Measurements from ENCODE around the gene AKR7A3. TPM values are rescaled to one million over a fixed set of nuclear protein-coding genes. Genes with fewer than 3 reads are reported as not detected.
"Not testable (repeated sequence)": the region's sequence is repeated elsewhere in the genome, so short reads cannot be mapped to it uniquely, and the experiment has no call there.

Gene AKR7A3
- total and polyA plus RNA-seq, 3 donors from 2014 or later = 2.3 to 6.5 (median 6.2) TPM

DNA sequence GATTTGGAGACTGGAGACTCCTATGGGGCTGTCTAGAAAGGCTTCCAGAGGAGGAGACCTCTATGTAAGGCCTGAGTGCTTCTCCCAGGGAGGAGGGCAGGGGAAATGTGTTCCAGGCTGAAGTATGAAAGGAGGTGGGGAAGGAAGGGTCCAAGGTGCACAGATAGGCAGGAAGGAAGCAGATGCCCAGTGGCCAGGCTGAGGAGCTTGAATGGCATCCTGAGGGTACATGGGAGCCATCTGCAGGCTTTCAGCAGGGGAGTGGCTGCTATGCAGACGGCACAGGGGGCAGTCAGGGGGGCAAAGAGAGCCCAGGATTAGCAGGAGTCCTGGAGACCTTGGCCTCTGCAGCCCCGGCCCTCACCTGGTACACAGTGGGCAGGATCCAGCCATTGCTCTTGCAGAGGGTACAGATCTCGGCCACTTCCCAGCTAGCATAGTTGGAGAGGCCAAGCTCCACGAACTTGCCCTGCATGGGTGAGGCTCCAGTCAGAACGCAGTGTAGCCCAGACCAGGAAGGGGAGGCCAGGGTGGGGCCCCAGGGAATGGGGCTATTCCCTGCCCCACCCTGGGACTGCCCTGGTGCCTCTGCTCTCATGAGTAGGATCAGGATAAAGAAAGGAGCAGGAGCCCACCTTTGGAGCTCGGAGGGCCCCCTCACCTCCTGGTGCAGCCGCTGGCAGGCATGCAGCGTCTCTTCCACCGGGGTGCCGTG, 19.4 kb upstream of the AKR7A3 start:
- Histone ChIP-seq H3K27ac (no peak overlapping the region), H3K9me3 (no peaks in the 10 kb centered on the region), H3K36me3 (ENCODE audit: low read depth, missing control alignments) (no peaks in the 10 kb centered on the region), H3K4me3 (no peak overlapping the region), H3K4me1 (peaks cover 12% of the 10 kb centered on the region), H3K27me3 (no peaks in the 10 kb centered on the region)
- no peak for TF ChIP-seq POLR2A (IDR thresholded peaks at IDR 0.05)
- TF ChIP-seq, protein P1, sequence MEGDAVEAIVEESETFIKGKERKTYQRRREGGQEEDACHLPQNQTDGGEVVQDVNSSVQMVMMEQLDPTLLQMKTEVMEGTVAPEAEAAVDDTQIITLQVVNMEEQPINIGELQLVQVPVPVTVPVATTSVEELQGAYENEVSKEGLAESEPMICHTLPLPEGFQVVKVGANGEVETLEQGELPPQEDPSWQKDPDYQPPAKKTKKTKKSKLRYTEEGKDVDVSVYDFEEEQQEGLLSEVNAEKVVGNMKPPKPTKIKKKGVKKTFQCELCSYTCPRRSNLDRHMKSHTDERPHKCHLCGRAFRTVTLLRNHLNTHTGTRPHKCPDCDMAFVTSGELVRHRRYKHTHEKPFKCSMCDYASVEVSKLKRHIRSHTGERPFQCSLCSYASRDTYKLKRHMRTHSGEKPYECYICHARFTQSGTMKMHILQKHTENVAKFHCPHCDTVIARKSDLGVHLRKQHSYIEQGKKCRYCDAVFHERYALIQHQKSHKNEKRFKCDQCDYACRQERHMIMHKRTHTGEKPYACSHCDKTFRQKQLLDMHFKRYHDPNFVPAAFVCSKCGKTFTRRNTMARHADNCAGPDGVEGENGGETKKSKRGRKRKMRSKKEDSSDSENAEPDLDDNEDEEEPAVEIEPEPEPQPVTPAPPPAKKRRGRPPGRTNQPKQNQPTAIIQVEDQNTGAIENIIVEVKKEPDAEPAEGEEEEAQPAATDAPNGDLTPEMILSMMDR (IDR thresholded peaks at IDR 0.05) = no peak
- WGBS, 2 donors = 87 to 93% methylated on average over 6 to 8 of the region's 10 CpGs
- intact Hi-C loops (cut with DNase I; ENCODE audit: low total_unique reads) = no loop called here
- no peak for DNase-seq

DNA sequence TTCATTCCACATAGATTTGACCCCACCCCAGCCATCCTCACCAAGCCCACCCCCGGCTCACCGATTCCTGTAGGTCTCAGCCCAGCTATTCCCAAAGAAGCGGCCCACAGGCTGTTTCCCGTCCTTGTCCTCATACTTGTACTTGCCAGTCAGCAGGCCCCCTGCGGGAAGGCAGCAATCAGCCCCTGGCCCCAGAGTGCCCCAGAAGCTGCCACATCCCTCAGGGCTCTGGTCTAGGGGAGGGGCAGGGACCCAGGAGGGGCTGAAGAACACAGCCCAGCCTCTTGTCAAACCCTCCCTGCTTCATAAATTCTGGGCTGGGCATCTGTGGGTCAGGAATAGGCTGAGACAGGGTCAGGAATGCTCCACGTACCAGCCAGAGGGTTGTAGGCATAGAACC, 18.4 kb upstream of the AKR7A3 start:
- WGBS, 2 donors = 95 to 97% methylated on average over 5 to 6 of the region's 6 CpGs
- H3K27ac ChIP-seq = no peak overlapping the region
- no peaks in the 10 kb centered on the region for H3K36me3 ChIP-seq (ENCODE audit: low read depth, missing control alignments)
- TF ChIP-seq, protein P1 (IDR thresholded peaks at IDR 0.05) = no peak
- no peak for TF ChIP-seq POLR2A (IDR thresholded peaks at IDR 0.05)
- DNase-seq = no peak
- no peak overlapping the region for H3K4me3 ChIP-seq
- intact Hi-C loops (cut with DNase I; ENCODE audit: low total_unique reads) = no loop called here
- H3K4me1 ChIP-seq = peaks cover 8% of the 10 kb centered on the region
- no peaks in the 10 kb centered on the region for H3K9me3 ChIP-seq
- H3K27me3 ChIP-seq = no peaks in the 10 kb centered on the region

DNA sequence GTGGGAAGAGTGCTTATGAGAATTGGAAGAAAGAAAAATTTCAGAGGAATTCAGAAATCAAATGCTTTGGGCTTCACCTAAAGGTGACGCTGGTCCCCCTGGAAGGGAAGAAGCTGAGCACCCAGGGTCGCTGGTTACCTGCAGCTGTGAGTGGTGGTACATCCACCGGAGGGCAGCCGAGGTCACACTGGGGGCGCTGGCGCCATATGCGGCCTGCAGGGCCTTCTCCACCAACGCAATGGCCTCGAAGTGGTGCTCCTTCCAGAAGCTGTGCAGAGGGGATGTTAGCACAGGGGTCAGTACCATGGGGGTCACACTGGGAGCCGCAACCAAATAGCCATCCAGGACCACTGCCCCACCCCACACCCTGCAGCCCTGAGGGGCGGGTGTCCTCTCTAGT, 17.3 kb upstream of the AKR7A3 start:
- Histone ChIP-seq H3K9me3 (no peaks in the 10 kb centered on the region), H3K36me3 (ENCODE audit: low read depth, missing control alignments) (no peaks in the 10 kb centered on the region), H3K4me3 (no peak overlapping the region), H3K27me3 (no peaks in the 10 kb centered on the region), H3K4me1 (peaks cover 4% of the 10 kb centered on the region), H3K27ac (no peak overlapping the region)
- intact Hi-C loops (cut with DNase I; ENCODE audit: low total_unique reads) = no loop called here
- WGBS, 2 donors = 93 to 97% methylated on average over 11 of the region's 11 CpGs
- no peak for TF ChIP-seq POLR2A (IDR thresholded peaks at IDR 0.05)
- TF ChIP-seq, protein P1 (IDR thresholded peaks at IDR 0.05) = no peak
- DNase-seq = no peak

- intact Hi-C loops (cut with DNase I; ENCODE audit: low total_unique reads); H3K4me3 ChIP-seq: not testable (repeated sequence)
These were observed 15.5 kb upstream of the AKR7A3 start for GRCh38 chr1:19304081-19304480.

GRCh38 chr1:19300211-19300610, 11.6 kb upstream of the AKR7A3 start:
- intact Hi-C loops (cut with DNase I; ENCODE audit: low total_unique reads) = no loop called here
- no peaks in the 10 kb centered on the region for H3K36me3 ChIP-seq (ENCODE audit: low read depth, missing control alignments)
- no peak for TF ChIP-seq POLR2A (IDR thresholded peaks at IDR 0.05)
- TF ChIP-seq, protein P1 (IDR thresholded peaks at IDR 0.05) = no peak
- H3K27me3 ChIP-seq = no peaks in the 10 kb centered on the region
- no peaks in the 10 kb centered on the region for H3K9me3 ChIP-seq
- no peak overlapping the region for H3K27ac ChIP-seq
- H3K4me1 ChIP-seq = peaks cover 5% of the 10 kb centered on the region
- no peak for DNase-seq
- no peak overlapping the region for H3K4me3 ChIP-seq
- WGBS, 2 donors = 94 to 100% methylated on average over 2 of the region's 2 CpGs

More at GRCh38 chr1:19304081-19304480, 15.5 kb upstream of the AKR7A3 start:
- H3K27ac ChIP-seq; DNase-seq; H3K27me3 ChIP-seq; H3K9me3 ChIP-seq; H3K4me1 ChIP-seq; H3K36me3 ChIP-seq (ENCODE audit: low read depth, missing control alignments): not testable (repeated sequence)
- WGBS, 2 donors = 93 to 97% methylated on average over 10 of the region's 10 CpGs
